Kidney (tissue), 14 donors: ENCODE data around the gene TMEM198. TPM values are rescaled to one million over a fixed set of nuclear protein-coding genes. Genes with fewer than 3 reads are reported as not detected.
A peak's percentile ranks its signal among the peaks of the same experiment; 100 is the strongest.

Source experiments
- DNase-seq, 5 donors: peaks; one replicate each; pipeline ENCODE4 v3.0.0-alpha.2; 2013 to 2020
- FAIRE-seq: peaks from 2 replicates; lab custom pipeline; 2012; peaks lifted over from hg19 to GRCh38; lab: Jason Lieb, UNC
- H3K27ac ChIP-seq, 2 donors: one replicate each; pipeline ENCODE4 v1.7.0; 2013; ENCODE audit warnings: low read depth in 2 of 2, low read length in 2 of 2, inconsistent platforms in 1 of 2
- H3K27me3 ChIP-seq: one replicate; pipeline ENCODE4 v1.7.1; 2013; ENCODE audit warnings: low read length, inconsistent platforms; ENCODE audit not compliant: control insufficient read depth, insufficient read depth
- H3K36me3 ChIP-seq, 3 donors: one replicate each; pipeline versions ENCODE4 v1.7.0 to v1.7.1; 2013; ENCODE audit warnings: low read length in 3 of 3, control low read depth in 1 of 3, inconsistent platforms in 1 of 3; ENCODE audit not compliant: insufficient read depth in 3 of 3, control insufficient read depth in 2 of 3
- H3K4me1 ChIP-seq, 3 donors: one replicate each; pipeline versions ENCODE4 v1.7.0 to v1.7.1; 2013; ENCODE audit warnings: low read length in 3 of 3, inconsistent platforms in 1 of 3, low read depth in 1 of 3; ENCODE audit not compliant: control insufficient read depth in 2 of 3, insufficient read depth in 2 of 3
- H3K4me3 ChIP-seq, 3 donors: one replicate each; pipeline versions ENCODE4 v1.7.0 to v1.8.1; 2013; ENCODE audit warnings: low read length in 3 of 3, control low read depth in 1 of 3, inconsistent platforms in 1 of 3
- H3K9ac ChIP-seq, 3 donors: one replicate each; pipeline versions ENCODE4 v1.7.0 to v1.7.1; 2013; ENCODE audit warnings: low read length in 3 of 3, control low read depth in 1 of 3, inconsistent platforms in 1 of 3
- H3K9me3 ChIP-seq, 3 donors: one replicate each; pipeline versions ENCODE4 v1.7.0 to v1.7.1; 2013; ENCODE audit warnings: low read length in 3 of 3, control low read depth in 1 of 3, inconsistent platforms in 1 of 3; ENCODE audit not compliant: control insufficient read depth in 2 of 3, insufficient read depth in 1 of 3
- CTCF ChIP-seq: IDR thresholded peaks from 3 replicates; pipeline ENCODE4 v1.5.1; 2012; ENCODE audit warnings: mild to moderate bottlenecking, moderate library complexity, borderline replicate concordance; ENCODE audit not compliant: insufficient read depth; ENCODE audit errors: extremely low read depth
- intact Hi-C: fragments of 100-400 bp; cut with DNase I; formaldehyde crosslinking; loops from one replicate; pipeline ENCODE4 v1.11.1; 2022
- polyA plus RNA-seq: library from polyadenylated mRNA; stranded (reverse); fragments of 350-450 nt; fragmentation: Illumina TruSeq; extraction: RNeasy Lipid Tissue Mini Kit (QIAGEN cat#74804); gene quantifications from one replicate; pipeline ENCODE4 v1.2.3, GENCODE V29; 2014; ENCODE audit warnings: low read depth, low replicate concordance; ENCODE audit not compliant: insufficient read depth
- total RNA-seq: library from RNA; stranded (reverse); fragmentation: NEBNext Ultra II Directional; extraction: Animal tissue kit (Norgen Biotek cat#: 25700); gene quantifications from one replicate; pipeline ENCODE4 v1.2.1, GENCODE V29; 2021
- donor health status: control.
- donor health status: control.
- donor health status: control.
- donor health status: control.
- donor health status: control.
- donor health status: DM: yes; HTN: yes; CAD: no.
- donor health status: Normal renal cell carcinoma (clear cell type).

TMEM198 gene
- total and polyA plus RNA-seq, 2 donors from 2014 or later, result 4.2 to 4.5 TPM

GRCh38 chr2:219567131-219567530 lies 23.3 kb downstream of the TMEM198 start:
- no peak for FAIRE-seq
- no peaks in the 10 kb centered on the region for H3K9me3 ChIP-seq
- no peak overlapping the region for H3K27ac ChIP-seq
- intact Hi-C loops, result no loop called here
- no peak overlapping the region for H3K4me3 ChIP-seq
- H3K9ac ChIP-seq, result no peak overlapping the region
- peak in 1 of 5 donors; percentile 58 for DNase-seq
- H3K36me3 ChIP-seq, result peaks cover 6 to 12% (median 7%) of the 10 kb centered on the region in 3 donors
- peaks cover 0 to 11% (median 10%) of the 10 kb centered on the region in 3 donors for H3K4me1 ChIP-seq
- no peak for TF ChIP-seq CTCF
- no peaks in the 10 kb centered on the region for H3K27me3 ChIP-seq

- Histone ChIP-seq H3K4me3 (no peak overlapping the region), H3K9ac (no peak overlapping the region), H3K27me3 (no peaks in the 10 kb centered on the region), H3K36me3 (peaks cover 3 to 8% (median 7%) of the 10 kb centered on the region in 3 donors), H3K9me3 (no peaks in the 10 kb centered on the region), H3K27ac (no peak overlapping the region), H3K4me1 (peaks cover 0 to 11% (median 10%) of the 10 kb centered on the region in 3 donors)
- no peak for TF ChIP-seq CTCF
- FAIRE-seq (no peak), DNase-seq (peak in 1 of 5 donors; percentile 69)
- intact Hi-C loops, result no loop called here
These were observed 24.0 kb downstream of the TMEM198 start for GRCh38 chr2:219567791-219568361.

- Histone ChIP-seq H3K27ac (no peak overlapping the region), H3K4me3 (no peak overlapping the region), H3K9ac (no peak overlapping the region), H3K9me3 (no peaks in the 10 kb centered on the region), H3K27me3 (no peaks in the 10 kb centered on the region), H3K36me3 (peaks cover 0 to 4% (median 3%) of the 10 kb centered on the region in 3 donors), H3K4me1 (peaks cover 0 to 11% (median 10%) of the 10 kb centered on the region in 3 donors)
- TF ChIP-seq CTCF, result no peak
- DNase-seq (peak in 3 of 5 donors; percentile 34 to 56 (median 55)), FAIRE-seq (no peak)
- intact Hi-C loops, result no loop called here
These were observed 25.2 kb downstream of the TMEM198 start for GRCh38 chr2:219569041-219569440.
